GM13977 (cell line): ENCODE results near the gene COL27A1.

Experiments used
- DNase-seq: peaks from one replicate; pipeline ENCODE4 v3.0.0; 2012; ENCODE audit warnings: low spot score
- in situ Hi-C: fragments of 300-500 bp; cut with MboI; formaldehyde crosslinking; loops from one replicate; pipeline ENCODE4 v1.12.0; 2022; ENCODE audit warnings: low sequenced_read_pairs, low pct_unique_long_range_greater_than_20kb, mixed read lengths, inconsistent platforms; ENCODE audit not compliant: unreplicated experiment
- TF ChIP-seq, protein P1 (sequence below): IDR thresholded peaks from 2 replicates; pipeline ENCODE4 v1.5.1; 2012; ENCODE audit warnings: mild to moderate bottlenecking, control low read depth; ENCODE audit not compliant: insufficient read depth; ENCODE audit errors: extremely low read depth, missing control alignments

Gene COL27A1

DNA sequence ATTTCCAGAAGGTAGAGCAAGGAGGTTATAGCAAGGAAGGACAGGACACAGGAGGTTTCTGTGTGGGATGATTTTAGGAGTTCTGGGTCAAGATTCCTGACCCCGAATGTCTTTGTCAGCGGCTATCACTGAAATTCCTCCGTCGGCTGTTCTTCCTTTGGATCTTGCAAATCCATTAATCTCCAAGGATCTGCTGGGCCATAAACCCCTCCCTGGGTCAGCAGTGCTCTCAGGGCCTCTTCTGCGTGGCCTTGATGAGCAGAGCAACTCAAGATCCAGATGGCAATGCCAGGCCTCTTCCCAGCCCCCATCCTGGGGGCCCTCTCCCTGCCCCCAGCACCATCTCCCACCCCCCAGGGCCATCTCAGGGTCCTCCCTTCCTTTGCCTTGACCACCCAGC is 16.3 kb upstream of the COL27A1 start:
- TF ChIP-seq, protein P1, sequence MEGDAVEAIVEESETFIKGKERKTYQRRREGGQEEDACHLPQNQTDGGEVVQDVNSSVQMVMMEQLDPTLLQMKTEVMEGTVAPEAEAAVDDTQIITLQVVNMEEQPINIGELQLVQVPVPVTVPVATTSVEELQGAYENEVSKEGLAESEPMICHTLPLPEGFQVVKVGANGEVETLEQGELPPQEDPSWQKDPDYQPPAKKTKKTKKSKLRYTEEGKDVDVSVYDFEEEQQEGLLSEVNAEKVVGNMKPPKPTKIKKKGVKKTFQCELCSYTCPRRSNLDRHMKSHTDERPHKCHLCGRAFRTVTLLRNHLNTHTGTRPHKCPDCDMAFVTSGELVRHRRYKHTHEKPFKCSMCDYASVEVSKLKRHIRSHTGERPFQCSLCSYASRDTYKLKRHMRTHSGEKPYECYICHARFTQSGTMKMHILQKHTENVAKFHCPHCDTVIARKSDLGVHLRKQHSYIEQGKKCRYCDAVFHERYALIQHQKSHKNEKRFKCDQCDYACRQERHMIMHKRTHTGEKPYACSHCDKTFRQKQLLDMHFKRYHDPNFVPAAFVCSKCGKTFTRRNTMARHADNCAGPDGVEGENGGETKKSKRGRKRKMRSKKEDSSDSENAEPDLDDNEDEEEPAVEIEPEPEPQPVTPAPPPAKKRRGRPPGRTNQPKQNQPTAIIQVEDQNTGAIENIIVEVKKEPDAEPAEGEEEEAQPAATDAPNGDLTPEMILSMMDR = no peak
- in situ Hi-C loops = no loop called here
- no peak for DNase-seq

- in situ Hi-C loops = no loop called here
- TF ChIP-seq, protein P1 = no peak
- no peak for DNase-seq
These were observed 14.9 kb upstream of the COL27A1 start for GRCh38 chr9:114140401-114140800.

DNA sequence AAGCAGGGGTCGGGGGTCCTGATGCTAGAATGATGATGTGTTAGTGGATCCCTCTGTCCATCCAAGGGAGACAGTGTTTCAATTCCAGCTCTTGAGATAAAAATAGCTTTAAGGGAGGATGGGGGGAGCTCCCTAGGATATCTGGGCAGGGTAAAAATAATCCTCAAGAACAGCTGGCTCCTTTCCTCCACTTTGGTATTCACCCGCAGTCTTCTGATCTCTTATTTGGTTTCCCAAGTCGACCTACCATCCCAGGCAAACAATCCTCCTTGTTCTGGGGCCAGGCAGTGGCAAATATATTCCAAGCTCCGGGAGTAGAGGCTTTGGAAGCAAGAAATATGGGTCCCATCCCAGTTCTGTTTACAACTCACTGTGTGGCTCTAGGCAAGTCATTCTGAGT is 14.5 kb upstream of the COL27A1 start:
- in situ Hi-C loops = no loop called here
- TF ChIP-seq, protein P1 = no peak
- no peak for DNase-seq

DNA sequence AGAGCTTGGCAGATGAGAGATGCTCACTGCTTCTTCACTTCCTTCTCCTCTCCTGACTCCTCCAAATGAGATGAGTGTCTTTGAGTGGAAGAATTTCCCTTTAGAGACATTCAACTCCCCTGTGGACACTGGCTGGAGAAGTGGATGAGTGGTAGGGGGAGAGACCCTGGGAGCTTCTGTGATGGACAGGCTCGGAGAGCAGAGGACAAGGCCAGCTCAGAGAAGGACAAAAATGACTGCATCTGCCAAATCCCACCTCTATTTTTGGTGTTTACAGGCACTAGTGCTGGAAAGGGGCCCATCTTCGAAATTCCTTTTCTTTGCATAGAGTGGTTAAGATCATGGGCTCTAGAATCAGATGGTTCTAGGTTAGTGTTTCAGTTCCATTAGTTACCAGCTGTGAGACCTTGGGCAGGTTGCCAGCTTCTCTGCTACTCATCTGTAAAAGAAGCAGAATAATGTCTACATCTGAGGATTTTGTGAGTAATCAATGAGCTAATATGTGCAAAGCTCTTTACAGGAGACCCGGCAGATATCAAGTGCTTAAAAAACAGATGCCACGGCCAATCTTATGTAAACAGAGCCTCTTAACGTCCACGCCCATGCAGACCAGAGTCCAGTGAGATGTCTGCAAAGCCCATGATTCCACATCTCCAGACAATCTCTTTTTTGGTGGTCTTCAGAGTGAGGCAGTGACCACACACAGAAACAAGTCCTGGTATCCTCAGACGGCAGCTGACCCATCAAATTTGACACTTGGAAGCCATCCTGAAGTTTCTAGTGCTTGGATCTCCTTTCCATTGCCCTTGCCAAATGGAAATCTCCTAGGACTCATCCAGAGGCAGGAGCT is 13.6 kb upstream of the COL27A1 start:
- no peak for DNase-seq
- in situ Hi-C loops = no loop called here

DNA sequence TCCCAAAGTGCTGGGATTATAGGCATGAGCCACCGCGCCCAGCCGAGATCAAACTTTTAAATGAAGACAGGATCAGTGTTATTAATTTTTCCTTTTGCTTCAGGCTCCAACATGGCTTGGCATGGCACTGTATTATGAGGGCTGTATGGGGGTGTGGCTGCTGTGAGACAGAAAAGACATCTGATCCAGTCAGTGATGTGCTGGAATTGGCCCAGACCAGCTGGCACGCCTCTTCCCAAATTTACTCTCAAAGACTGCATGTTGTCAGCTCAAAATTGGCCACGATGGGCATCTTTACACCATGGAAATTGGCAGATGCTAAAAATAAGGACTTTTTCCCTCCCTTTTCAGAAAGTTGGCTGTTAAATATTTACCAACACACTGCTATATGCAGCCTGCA is 12.1 kb upstream of the COL27A1 start:
- in situ Hi-C loops = no loop called here
- TF ChIP-seq, protein P1 = no peak
- DNase-seq = no peak

More for the DNA sequence above, 13.6 kb upstream of the COL27A1 start:
- TF ChIP-seq, protein P1 = no peak

GRCh38 chr9:114146735-114147134 is 8.6 kb upstream of the COL27A1 start:
- no peak for DNase-seq
- in situ Hi-C loops = no loop called here
- TF ChIP-seq, protein P1 = no peak

GRCh38 chr9:114149181-114149580 is 6.2 kb upstream of the COL27A1 start:
- in situ Hi-C loops = no loop called here
- DNase-seq = no peak

More at GRCh38 chr9:114149181-114149580, 6.2 kb upstream of the COL27A1 start:
- TF ChIP-seq, protein P1 = no peak
